Motor neuron (in vitro differentiated cells): ENCODE results near the gene WDR20. TPM values are rescaled to one million over a fixed set of nuclear protein-coding genes. Genes with fewer than 3 reads are reported as not detected.
"Not testable (repeated sequence)": the region's sequence is repeated elsewhere in the genome, so short reads cannot be mapped to it uniquely, and the experiment has no call there.

Experiments used
- ATAC-seq, 8 experiments: fragments of 200-7000 bp; cut with Tn5 transposase; replicated peaks in 6 of 8; 2 replicates each; pipeline ENCODE4 v1.8.0; 2021; ENCODE audit warnings: mild to moderate bottlenecking in 8 of 8, moderate library complexity in 8 of 8
- H3K27ac ChIP-seq, 2 donors: fragments of 250-450 bp; sonication (Bioruptor Pico); 2 replicates each; pipeline ENCODE4 v1.9.0; 2021; ENCODE audit warnings: antibody characterized with exemption in 2 of 2, mild to moderate bottlenecking in 2 of 2, moderate library complexity in 1 of 2
- H3K4me1 ChIP-seq, 2 donors: fragments of 250-450 bp; sonication (Bioruptor Pico); replicated peaks in 1 of 2; 2 replicates each; pipeline ENCODE4 v1.6.1; 2021; ENCODE audit warnings: antibody characterized with exemption in 2 of 2, mild to moderate bottlenecking in 2 of 2, moderate library complexity in 1 of 2
- H3K4me3 ChIP-seq, 5 donors: fragments of 250-450 bp; sonication (Bioruptor Pico); 2 replicates each; pipeline ENCODE4 v1.9.0; 2021; ENCODE audit warnings: antibody characterized with exemption in 5 of 5, mild to moderate bottlenecking in 5 of 5, moderate library complexity in 4 of 5
- WGBS, 10 experiments: fragments of 450-650 bp; shearing (Covaris generic); methylation state at CpG; one replicate each; pipeline ENCODE4 v1.0.0; 2022; 5-methylcytosine and 5-hydroxymethylcytosine counted together
- in situ Hi-C, 9 experiments: fragments of 400-800 bp; cut with MboI; loops; one replicate each; pipeline ENCODE4 v1.15.0; 2021; ENCODE audit warnings: low sequenced_read_pairs in 9 of 9, low pct_unique_long_range_greater_than_20kb in 2 of 9; ENCODE audit not compliant: unreplicated experiment in 9 of 9
- total RNA-seq, 8 experiments: library from RNA; unstranded; fragments of 300-600 nt; gene quantifications; 2 replicates each; pipeline versions ENCODE4 v1.2.3 to v1.2.4, GENCODE V29; 2022

WDR20 gene, protein sequence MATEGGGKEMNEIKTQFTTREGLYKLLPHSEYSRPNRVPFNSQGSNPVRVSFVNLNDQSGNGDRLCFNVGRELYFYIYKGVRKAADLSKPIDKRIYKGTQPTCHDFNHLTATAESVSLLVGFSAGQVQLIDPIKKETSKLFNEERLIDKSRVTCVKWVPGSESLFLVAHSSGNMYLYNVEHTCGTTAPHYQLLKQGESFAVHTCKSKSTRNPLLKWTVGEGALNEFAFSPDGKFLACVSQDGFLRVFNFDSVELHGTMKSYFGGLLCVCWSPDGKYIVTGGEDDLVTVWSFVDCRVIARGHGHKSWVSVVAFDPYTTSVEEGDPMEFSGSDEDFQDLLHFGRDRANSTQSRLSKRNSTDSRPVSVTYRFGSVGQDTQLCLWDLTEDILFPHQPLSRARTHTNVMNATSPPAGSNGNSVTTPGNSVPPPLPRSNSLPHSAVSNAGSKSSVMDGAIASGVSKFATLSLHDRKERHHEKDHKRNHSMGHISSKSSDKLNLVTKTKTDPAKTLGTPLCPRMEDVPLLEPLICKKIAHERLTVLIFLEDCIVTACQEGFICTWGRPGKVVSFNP
- 10 to 100 TPM; 15.6 to 32.3 (median 24.8) TPM for total RNA-seq

DNA sequence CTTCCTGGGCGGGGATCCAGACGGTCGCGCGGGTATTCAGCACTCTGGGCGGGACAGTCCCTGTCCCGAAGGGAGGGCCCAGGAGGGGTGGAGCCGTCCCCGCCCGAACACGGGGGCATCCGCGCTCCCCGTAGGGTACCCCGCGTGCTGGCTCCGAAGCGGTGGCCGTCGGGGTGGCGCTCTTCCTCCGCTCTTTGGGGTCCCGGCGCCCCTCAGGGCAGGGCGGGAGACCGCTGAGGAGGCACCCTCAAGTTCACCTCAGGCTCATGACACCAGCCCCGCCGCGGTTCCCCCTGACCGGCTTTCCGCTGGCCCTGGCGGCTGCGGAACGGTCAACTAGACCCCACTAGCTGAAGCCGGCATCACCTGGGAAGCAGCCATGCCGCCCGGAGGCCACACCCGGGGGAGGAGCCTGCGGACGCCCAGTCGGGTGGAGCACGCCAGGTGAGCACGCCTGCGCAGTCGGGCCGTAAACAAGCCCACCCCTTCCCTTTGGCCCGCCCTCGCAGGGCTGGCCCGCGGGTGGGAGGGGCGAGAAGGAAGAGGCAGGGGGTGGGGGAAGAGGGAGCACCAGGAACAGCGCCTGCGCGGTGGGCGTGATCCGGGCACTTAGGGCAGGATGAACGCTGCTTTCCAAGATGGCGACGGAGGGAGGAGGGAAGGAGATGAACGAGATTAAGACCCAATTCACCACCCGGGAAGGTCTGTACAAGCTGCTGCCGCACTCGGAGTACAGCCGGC lies at the start of gene WDR20:
Gene WDR20, plus strand, starts transcription at position 612 of the 741 bp plus-strand sequence. Its CDS starts 27 bp downstream, at position 639.
- ATAC-seq, result peak; percentile 84 to 95 (median 91)
- H3K27ac ChIP-seq, result peak within 1 kb of the TSS; percentile 86 to 88
- in situ Hi-C loops, result no loop called here
- peak within 1 kb of the TSS; percentile 73 to 99 (median 93) for H3K4me3 ChIP-seq
- WGBS, 10 experiments, result 0% methylated on average over 2 to 5 of the region's 64 CpGs; no CpG with 5 or more reads in 7 of the 10 experiments
- H3K4me1 ChIP-seq, result peaks cover 8 to 17% of the 10 kb centered on the region in 2 donors

DNA sequence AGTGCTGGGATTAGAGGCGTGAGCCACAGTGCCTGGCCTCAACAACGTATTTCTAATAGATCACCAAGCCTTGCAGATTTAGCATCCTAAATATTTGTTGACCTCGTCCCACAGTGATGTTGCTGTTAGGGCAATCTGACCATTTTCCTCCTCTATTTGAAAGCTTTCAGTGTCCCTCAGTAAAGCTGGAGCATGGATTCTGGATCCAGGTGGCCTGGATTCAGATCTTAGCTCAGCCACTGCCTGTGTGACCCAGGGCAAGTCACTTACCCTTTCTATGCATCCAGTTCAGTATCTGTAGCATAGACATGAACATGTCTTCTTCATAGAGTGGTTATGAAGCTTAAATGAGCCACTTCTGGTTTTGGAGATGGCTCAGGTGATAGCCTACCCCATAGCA lies 49.0 kb upstream of the WDR20 start:
- in situ Hi-C loops, result no loop called here

DNA sequence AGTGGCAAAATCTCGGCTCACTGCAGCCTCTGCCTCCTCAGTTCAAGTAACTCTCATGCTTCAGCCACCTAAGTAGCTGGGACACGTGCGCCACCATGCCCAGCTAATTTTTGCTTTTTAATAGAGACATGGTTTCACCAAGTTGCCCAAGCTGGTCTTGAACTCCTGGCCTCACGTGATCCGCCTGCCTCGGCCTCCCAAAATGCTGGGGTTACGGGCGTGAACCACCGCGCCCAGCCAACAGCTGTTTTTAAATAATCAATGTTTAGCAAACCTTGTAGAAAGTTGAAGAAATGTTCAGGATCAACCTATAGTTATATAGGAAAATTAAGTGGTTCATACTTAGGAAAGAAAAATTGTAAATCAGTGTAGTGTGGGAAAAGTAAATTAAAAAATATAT lies 46.9 kb upstream of the WDR20 start:
- no peak for ATAC-seq
- H3K4me3 ChIP-seq, result no peak overlapping the region
- WGBS, 10 experiments, result 71 to 100% (median 93%) methylated on average over 4 to 10 of the region's 10 CpGs; no CpG with 5 or more reads in 2 of the 10 experiments
- in situ Hi-C loops, result no loop called here
- H3K27ac ChIP-seq, result no peak overlapping the region
- H3K4me1 ChIP-seq, result peaks cover 10 to 14% of the 10 kb centered on the region in 2 donors

More for the DNA sequence above, 49.0 kb upstream of the WDR20 start:
- H3K27ac ChIP-seq, result no peak overlapping the region
- WGBS, 10 experiments, result 53 to 93% (median 81%) methylated on average over 2 to 3 of the region's 3 CpGs; no CpG with 5 or more reads in 3 of the 10 experiments
- H3K4me3 ChIP-seq, result no peak overlapping the region
- ATAC-seq, result no peak
- H3K4me1 ChIP-seq, result peaks cover 5 to 9% of the 10 kb centered on the region in 2 donors

DNA sequence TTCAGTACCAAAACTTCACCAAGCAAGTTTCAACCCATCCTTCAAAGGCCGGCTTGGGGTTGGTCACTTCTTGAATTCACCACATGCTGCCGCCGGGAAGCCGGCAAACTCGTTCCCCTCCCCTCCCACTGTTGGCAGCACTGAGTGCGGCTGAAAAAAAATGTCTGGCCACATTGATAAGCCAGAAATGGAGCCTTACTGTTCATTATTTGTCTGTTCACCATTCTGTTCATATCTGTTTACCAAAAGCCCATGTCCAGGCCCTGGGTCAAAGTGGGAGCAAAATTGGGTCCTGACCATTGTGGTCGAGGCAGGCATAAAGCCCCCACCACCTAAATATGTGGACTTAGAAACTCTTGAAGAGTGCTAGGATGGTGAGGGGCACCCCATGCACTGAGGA lies 45.6 kb upstream of the WDR20 start:
- ATAC-seq, result no peak
- 18 to 100% (median 72%) methylated on average over 1 to 4 of the region's 7 CpGs; no CpG with 5 or more reads in 4 of the 10 experiments for WGBS, 10 experiments
- in situ Hi-C loops, result no loop called here
- no peak overlapping the region for H3K27ac ChIP-seq
- H3K4me3 ChIP-seq, result no peak overlapping the region
- peaks cover 5 to 6% of the 10 kb centered on the region in 2 donors for H3K4me1 ChIP-seq

DNA sequence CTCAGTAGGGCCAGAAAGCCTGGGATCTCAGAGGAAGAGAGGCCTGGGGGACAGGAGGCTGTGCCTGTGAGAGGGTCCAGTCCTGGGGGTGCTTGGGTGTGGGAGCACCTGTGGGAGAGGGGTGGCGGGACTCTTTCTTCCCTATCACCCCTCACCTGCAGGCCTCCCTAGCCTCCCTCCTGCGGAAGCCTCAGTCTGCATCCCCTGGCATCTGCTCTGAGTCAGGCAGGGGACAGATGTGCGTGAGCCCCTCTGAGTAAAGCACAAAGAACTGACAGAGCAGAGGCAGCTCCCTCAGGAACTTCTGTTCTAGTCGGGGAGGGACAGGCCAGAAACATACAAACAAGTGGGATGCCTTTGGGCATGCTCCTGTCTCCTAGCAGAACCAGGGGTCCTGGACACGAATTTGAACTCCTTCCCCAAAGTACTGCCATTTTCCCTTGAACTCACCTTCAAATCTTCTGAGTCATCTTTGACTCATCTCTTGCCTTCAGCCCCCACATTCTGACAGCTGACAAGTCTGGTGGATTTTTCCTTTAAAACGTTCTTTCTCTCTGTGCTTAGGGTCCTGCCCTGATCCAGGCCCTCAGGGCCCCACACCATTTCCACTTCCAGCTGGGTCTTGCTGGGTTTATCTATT lies 44.3 kb upstream of the WDR20 start:
- Histone ChIP-seq H3K27ac (no peak overlapping the region), H3K4me1 (peaks cover 5 to 6% of the 10 kb centered on the region in 2 donors), H3K4me3 (no peak overlapping the region)
- 0 to 100% (median 60%) methylated on average over 1 to 4 of the region's 6 CpGs; no CpG with 5 or more reads in 3 of the 10 experiments for WGBS, 10 experiments
- in situ Hi-C loops, result no loop called here
- ATAC-seq, result peak in 1 of 8 experiments; percentile 15

DNA sequence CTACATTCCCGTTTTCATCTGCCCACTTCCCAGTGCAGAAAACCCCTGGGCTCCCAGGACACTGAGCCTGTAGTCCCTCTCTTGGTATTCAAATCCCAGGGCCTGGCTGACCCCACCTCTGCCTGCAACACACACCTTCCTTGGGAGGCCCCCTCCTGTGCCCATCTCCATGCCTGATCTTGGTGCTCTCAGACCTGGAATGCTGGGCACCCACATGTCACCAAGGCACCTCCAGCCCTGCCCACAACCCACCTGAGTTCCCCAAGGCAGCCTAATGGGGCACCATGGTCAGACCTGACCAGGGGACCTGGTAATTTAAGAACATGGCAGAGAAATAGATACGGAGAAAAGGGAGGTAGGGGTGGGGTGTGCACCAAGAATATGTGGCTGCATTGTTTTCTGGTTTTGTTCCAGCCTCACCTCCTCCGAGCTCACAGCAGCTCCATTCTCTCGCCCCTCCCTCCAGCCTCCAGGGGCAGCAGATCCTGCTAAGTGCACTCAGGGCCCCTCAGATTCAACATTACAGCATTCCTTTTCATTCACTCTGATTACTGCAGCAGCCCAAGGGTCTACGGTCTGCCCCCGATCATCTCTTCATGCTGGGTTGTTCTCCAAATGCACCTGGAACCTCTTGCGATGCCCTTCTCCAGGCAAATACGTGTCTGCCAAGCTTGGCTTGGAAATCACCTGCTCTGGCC lies 43.7 kb upstream of the WDR20 start:
- Histone ChIP-seq H3K27ac (no peak overlapping the region), H3K4me3 (no peak overlapping the region), H3K4me1 (peaks cover 5 to 6% of the 10 kb centered on the region in 2 donors)
- ATAC-seq, result peak; percentile 28 to 69 (median 54)
- in situ Hi-C loops, result no loop called here
- 0 to 76% (median 59%) methylated on average over 1 to 7 of the region's 8 CpGs; no CpG with 5 or more reads in 2 of the 10 experiments for WGBS, 10 experiments

DNA sequence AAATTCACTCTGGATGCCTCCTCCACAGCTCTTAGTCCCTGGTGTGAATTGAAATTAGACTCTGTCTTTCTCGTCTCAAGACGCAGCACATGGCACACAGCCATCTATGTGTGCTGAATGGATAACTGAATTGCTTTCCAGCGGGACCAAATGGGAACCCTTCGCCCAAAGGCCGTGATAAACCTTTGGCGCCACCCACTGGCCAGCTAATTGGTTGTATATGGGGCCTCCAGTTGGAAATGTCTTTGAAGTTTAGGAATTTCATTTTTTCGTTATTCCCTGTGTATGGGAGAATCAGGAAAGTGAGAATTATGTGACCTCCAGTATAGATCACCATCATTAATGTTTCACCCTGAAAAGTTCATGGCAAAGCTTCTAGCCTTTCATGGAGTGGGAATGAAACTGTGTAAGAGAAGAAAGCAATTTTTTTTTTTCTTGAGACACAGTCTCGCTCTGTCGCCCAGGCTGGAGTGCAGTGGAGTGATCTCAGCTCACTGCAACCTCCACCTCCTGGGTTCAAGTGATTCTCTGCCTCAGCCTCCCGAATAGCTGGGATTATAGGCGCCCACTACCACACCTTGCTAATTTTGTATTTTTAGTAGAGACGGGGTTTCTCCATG lies 43.0 kb upstream of the WDR20 start:
- in situ Hi-C loops, result no loop called here
- H3K4me3 ChIP-seq, result no peak overlapping the region
- peaks cover 5 to 6% of the 10 kb centered on the region in 2 donors for H3K4me1 ChIP-seq
- 0 to 50% (median 30%) methylated on average over 1 to 11 of the region's 12 CpGs; no CpG with 5 or more reads in 1 of the 10 experiments for WGBS, 10 experiments
- ATAC-seq, result peak; percentile 94 to 98 (median 95)
- no peak overlapping the region for H3K27ac ChIP-seq

DNA sequence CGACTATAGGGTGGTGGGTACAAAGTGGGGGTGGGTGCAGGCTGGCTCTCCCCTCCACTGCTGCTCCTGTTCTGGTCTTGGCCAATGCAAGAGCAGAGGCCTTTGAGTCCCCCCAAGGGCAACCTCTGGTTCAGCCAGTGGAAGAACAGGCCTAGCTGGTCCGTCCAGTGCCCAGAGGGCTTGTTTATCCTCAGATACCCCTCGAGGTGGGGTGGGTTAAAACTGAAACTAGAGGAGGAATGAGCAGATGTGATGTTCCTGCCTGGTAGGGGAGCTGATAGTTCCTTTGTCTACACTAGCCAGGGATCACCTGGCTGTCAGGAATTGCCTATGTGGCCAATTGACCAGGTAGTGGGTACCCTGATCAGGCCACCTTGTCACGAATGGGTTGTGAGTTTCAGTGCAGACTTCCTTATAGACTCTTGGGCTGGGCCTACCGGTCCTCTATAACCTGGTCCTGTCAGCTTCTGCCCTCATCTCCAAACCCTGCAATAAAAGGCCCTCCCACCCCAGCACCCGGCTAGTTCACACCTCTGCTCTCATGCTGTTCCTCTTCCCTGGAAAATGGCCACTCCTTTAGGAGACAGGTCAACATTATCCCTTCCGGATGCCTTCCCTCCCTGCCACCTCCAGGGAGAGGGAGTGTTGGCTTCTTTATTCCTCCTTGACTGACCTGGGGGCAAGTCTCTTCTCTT lies 42.1 kb upstream of the WDR20 start:
- no peak overlapping the region for H3K4me3 ChIP-seq
- 33 to 67% (median 41%) methylated on average over 1 to 4 of the region's 7 CpGs; no CpG with 5 or more reads in 5 of the 10 experiments for WGBS, 10 experiments
- in situ Hi-C loops, result no loop called here
- H3K4me1 ChIP-seq, result peaks cover 5 to 6% of the 10 kb centered on the region in 2 donors
- ATAC-seq, result no peak
- no peak overlapping the region for H3K27ac ChIP-seq

DNA sequence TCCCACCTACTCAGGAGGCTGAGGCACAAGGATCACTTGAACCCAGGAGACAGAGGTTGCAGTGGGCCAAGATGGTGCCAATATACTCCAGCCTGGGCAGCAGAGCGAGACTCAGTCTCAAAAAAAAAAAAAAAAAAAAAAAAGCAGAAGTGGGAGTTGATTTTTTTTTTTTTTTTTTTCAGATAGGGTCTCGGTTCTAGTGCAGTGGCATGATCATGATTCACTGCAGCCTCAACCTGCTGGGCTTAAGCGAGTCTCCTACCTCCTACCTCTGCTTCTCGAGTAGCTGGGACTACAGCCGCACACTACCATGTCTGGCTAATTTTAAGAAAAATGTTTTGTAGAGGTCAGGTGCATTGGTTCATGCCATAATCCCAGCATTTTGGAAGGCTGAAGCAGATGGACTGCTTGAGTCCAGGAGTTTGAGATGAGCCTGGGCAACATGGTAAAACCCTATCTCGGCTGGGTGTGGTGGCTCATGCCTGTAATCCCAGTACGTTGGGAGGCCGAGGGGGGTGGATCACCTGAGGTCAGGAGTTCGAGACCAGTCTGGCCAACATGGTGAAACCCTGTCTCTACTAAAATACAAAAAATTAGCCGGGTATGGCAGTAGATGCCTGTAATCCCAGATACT lies 36.5 kb upstream of the WDR20 start:
- in situ Hi-C loops, result loop anchor here in 2 of 9 experiments (25.0 kb wide), 2 partner anchors 209 to 391 kb away; partner anchors contain the start of genes MOK (in 1 of the 2) and ZNF839 (in 1 of the 2)
- no peak for ATAC-seq

DNA sequence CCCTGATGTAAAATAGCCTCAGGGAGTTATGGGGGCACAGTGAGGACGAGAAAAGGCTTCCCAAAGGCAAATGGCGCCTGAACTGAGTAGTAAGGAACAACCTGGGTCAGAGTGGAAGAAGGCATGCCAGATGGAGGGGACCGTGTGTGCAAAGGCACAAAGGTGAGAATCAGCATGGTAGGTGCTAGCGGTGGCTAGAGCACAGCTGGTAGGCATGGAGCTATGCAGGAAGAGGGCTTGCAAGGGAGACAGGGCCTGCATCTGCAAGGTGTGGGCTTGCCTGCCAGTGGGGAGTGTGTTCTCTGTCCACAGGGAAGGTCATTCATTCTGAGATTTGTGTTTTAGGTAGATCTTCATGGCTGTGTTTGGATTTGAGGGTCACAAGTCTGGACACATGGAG lies 34.3 kb upstream of the WDR20 start:
- Histone ChIP-seq H3K4me3 (no peak overlapping the region), H3K4me1 (no peaks in the 10 kb centered on the region), H3K27ac (no peak overlapping the region)
- ATAC-seq, result no peak
- in situ Hi-C loops, result loop anchor here in 2 of 9 experiments (25.0 kb wide), 2 partner anchors 207 to 393 kb away; partner anchors contain the start of genes MOK (in 1 of the 2) and ZNF839 (in 1 of the 2)
- 44 to 100% (median 80%) methylated on average over 1 to 4 of the region's 4 CpGs; no CpG with 5 or more reads in 2 of the 10 experiments for WGBS, 10 experiments

More for the DNA sequence above, 36.5 kb upstream of the WDR20 start:
- WGBS, 10 experiments, result 71 to 100% (median 90%) methylated on average over 1 to 7 of the region's 10 CpGs; no CpG with 5 or more reads in 2 of the 10 experiments
- no peak overlapping the region for H3K4me3 ChIP-seq
- H3K27ac ChIP-seq, result no peak overlapping the region
- H3K4me1 ChIP-seq, result no peaks in the 10 kb centered on the region

DNA sequence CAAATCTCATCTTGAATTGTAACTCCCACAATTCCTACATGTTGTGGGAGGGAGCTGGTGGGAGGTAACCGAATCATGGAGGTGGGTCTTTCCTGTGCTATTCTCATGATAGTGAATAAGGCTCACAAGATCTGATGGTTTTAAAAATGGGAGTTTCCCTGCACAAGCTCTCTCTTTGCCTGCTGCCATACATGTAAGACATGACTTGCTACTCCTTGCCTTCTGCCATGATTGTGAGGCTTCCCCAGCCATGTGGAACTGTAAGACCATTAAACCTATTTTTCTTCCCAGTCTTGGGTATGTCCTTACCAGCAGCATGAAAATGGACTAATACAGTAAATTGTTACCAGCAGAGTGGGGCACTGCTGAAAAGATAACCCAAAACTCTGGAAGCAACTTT lies 30.4 kb upstream of the WDR20 start:
- 100% methylated on average over 1 of the region's 1 CpG; no CpG with 5 or more reads in 7 of the 10 experiments for WGBS, 10 experiments

More for the DNA sequence above, 30.4 kb upstream of the WDR20 start:
- not testable (repeated sequence) for H3K4me3 ChIP-seq, H3K4me1 ChIP-seq, H3K27ac ChIP-seq, ATAC-seq
- in situ Hi-C loops, result loop anchor here in 2 of 9 experiments (25.0 kb wide), 2 partner anchors 203 to 397 kb away; partner anchors contain the start of genes MOK (in 1 of the 2) and ZNF839 (in 1 of the 2)
